Activated naive CD4-positive, alpha-beta T cell (primary cell): ENCODE data around the gene SRBD1.
"Not testable (repeated sequence)": the region's sequence is repeated elsewhere in the genome, so short reads cannot be mapped to it uniquely, and the experiment has no call there.

Experiments used
- DNase-seq, 4 experiments: peaks; one replicate each; lab custom pipeline; 2025; lab: John Stamatoyannopoulos, UW

The SRBD1 gene

DNA sequence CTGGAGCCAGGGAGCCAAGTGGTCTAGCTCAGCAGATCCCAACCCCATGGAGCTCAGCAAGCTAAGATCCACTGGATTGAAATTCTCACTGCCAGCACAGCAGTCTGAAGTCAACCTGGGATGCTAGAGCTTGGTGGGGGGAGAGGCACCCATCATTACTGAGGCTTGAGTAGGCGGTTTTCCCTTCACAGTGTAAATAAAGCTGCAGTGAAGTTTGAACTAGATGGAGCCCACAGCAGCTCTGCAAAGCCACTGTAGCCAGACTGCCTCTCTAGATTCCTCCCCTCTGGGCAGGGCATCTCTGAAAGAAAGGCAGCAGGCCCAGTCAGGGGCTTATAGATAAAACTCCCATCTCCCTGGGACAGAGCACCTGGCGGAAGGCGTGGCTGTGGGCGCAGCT, 185.0 kb downstream of the SRBD1 start:
- DNase-seq = not testable (repeated sequence)

DNA sequence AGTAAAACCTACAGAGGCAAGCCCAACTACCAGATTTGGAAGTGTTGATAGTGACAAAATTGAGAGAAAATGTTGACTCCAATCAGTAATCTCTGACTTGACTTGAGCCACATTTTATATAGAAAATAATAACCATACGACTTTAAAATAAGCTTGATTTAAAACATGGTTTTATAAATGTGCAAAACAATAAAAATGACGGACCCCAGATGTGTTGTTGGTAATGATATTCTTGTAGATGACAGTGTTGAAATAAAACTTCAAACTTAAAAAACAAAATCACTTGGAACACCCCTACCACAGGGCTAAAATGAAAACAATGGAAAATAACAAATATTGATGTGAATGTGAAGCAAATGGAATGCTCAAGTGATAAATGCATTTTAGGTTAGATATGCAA, 188.1 kb downstream of the SRBD1 start:
- DNase-seq = no peak

DNA sequence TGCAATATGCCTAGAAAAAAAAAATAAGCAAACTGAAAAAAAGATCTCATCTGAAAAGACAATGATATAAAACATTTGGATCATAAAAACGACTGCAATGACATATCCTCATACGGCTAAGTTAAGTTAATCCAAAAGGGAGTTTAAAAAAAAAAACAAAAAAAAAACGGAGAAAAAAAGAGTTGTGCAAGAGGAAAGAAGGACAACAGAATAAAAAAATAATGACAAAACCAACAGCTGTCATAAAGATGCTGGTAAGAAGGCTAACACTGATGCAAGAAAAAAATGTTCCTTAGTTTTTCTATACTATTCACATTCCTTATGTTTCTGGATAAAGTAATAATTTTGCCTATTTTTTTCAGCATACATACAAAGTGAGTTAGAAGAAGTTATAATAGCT, 192.5 kb downstream of the SRBD1 start:
- no peak for DNase-seq

DNA sequence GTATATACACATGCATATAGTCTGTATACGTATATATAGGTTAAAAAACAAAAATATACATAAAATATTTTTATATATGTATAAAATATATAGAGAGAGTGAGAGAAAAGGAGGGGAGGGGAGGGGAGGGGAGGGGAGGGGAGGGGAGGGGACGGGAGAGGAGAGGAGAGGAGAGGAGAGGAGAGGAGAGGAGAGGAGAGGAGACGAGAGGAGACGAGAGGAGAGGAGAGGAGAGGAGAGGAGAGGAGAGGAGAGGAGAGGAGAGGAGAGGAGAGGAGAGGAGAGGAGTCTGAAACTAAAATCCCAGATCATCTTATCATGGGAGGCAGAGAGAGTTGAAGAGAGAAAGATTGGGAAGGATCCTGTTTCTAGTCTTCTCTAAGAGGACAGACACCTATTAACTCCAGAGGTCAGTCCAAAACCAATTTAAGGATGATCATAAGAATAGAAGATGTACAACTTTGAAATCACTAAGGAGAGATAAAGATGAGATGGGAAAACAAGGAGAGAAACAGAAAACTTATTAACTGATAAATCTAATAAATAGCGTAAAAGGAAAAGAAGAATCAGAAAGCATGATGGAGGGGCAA, 195.4 kb downstream of the SRBD1 start:
- DNase-seq = no peak

DNA sequence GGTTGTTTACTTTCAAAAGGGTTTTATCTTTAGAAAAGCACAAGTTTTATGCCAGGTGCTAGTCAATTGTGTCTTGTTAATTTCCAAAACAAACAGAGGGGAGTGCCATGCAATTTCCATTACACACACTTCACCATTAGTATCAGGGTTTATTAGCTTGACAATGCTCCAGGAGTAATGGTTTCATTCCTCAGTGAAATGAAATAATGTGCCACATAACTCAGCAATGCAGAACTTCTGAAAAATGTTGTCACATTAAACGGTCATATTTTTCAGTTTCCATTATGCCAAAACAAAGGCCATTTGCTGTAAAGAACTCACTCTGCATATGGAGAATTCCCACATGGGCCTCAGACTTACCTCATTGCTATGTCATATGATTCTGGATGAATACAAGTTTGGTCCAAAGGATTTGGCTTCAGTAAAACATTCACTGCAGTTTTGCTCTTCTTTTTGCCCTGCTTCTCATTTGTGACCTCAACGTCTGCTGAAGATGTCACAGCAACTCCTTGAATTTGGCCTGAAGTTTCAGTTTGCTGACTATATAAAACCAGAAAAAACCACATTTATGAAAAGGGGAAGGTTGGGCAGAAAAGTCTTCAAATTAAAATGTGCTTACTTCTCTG, 198.2 kb downstream of the SRBD1 start:
- no peak for DNase-seq

DNA sequence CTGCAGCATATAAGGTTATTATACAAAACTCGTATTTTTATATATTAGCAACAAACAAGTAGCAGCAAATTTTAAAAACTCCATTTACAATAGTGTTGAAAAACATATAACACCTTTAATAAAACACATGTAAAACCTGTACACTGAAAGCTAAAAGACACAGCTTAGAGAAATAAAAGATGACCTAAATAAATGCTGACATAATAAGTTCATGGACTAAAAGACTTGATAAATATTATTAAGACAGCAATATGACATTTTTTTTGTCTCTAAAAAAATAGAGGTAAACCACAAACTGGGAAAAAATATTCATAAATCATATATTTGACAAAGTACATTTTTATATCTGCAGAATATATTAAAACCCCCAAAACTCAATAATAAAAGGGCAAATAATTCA, 201.4 kb downstream of the SRBD1 start:
- DNase-seq = no peak

DNA sequence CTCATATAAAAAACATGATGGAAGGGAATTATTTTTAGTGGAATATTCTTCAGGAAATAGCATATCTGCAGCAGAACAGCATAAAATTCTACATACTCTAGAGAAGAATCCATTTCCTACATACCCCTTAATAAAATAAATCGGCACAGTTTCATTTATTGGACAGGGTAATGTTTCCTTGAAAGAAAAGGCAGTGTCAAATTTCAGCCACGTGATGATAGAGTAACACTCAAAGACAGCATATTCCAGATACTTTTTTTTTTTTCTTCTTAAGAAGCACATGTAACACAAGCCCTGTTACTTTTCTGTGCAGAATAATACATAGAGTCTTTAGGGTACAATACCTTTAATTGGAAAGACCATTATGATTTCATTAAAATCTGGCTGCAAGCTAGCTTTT, 204.4 kb downstream of the SRBD1 start:
- DNase-seq = no peak

DNA sequence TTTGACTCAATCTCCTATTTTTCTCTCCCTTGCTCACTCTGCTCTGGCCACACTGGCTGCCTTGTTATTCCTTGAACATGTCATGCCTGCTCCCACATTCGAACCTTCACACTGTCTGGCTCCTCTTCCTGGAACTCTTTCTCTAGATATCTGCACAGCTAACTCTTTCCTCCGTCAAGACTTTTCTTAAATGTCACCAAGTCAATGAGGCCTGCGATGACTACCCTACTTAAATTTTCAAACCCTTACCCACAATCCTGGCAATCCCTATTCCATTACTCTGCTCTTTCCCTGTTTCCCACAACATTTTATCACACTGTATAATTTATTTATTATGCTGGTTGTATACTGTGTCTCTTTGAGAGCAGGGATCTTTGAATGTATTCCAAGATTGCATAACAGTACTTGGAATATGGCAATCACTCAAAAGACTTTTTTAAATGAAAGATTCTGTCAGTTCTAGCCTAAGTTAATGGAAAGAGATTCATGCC, 206.2 kb downstream of the SRBD1 start:
- no peak for DNase-seq

DNA sequence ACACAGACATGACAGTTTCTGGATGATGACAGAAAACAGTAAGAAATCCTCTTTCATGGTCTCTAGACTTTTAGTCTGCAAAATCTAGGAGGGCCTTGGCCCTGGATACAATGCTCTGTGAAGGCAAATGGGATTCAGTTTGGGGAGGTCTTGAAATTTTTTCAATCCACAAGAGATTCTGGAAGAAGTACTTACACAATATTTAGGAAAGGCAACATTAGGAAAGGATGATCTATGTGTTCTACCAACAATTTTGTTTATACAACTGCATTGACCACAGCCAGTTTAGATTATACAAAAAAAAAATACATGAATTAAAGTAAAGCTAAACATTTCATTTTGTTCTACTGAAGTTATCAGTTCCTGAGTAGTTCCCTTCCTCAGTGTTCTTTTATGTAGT, 208.0 kb downstream of the SRBD1 start:
- no peak for DNase-seq

DNA sequence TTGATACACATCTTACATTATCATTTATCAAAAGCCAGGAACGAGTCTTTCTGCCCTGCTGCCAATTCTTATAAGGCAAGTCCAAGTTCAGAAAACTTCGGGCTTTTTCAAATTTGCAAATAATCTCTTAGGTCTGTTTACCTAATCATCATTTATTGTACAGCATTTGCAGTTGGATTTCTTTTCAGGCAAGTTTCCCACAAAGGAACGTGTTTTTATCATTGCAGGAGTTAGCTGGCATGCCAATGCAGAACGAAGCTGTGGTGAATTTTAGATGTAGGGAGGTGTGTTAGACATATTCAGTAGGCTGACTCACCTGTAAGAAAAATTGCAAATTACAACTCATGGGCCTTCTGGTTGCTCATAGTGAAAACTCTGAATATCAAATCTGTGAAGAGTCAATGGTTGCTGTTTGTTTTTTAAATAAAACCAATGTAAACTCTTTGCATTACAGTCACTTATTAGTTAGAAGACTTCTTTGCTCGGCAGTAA, 209.6 kb downstream of the SRBD1 start:
- no peak for DNase-seq

DNA sequence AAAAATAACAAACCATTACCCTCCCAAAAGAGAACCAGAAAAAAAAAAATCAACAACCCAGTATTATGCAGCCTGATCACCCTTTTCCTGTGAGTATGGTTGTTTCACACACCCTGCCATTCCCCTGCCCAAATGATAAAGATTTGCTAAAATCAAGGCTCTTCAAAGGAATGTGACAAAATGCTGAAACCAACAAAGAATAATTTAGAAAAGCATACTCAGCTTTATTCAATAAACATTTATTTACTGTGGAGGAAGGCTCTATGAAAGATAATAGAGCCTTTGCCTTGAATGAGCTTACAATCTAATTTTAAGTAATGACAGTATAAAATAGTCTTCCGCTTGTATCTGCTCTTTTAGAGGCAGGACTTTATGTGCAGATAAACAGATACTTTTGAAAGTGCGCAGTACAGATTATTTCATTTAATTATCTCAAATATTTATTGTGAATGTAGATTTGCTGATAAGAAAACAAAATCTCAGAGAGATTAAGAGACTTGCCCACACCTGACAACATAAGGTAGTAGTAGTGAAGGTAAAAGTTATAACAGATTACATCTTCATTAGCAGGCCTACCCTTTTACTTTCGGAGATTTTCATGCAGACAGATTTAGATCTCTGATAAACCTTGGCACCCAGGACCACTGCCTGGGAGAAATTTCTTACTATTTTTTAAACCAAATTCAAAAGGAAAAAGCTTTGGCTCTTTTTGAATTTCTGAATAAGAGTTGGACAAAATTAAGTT, 211.9 kb downstream of the SRBD1 start:
- DNase-seq = no peak

DNA sequence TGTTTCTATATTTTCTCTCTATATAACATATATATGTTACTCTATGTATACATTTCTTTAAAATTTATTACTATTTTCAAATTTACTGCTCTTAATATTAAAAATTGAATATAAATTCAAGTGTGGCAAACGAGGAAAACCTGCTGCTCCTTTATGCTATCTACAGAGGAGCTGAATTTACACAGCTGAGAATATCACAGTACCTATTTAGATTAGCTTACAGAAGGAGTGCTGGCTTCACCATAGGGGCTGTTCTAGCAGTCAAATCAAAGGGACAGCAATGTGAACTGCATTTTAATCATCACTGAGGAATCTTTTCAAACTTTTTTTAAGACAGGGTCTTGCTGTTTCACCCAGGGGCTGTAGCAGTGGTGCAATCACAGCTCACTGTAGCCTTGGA, 213.8 kb downstream of the SRBD1 start:
- DNase-seq = no peak

DNA sequence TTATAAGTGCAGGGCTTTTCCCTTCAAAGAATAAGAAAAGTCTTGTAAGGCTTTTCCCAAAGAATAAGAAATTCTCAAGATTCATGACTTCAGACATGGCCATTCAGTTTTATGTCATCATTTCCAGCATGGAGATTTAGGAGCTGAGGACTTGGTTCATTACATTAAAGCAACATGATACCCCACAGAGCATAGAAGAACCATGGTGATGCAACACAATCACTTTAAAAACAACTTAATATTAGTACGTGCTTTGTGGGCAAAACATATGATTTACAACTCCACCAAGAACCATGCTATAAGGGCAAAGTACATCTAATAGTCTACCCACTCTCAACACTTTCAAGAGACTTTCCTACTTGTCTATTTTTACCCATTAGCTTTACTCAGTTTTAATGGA, 214.4 kb downstream of the SRBD1 start:
- no peak for DNase-seq

DNA sequence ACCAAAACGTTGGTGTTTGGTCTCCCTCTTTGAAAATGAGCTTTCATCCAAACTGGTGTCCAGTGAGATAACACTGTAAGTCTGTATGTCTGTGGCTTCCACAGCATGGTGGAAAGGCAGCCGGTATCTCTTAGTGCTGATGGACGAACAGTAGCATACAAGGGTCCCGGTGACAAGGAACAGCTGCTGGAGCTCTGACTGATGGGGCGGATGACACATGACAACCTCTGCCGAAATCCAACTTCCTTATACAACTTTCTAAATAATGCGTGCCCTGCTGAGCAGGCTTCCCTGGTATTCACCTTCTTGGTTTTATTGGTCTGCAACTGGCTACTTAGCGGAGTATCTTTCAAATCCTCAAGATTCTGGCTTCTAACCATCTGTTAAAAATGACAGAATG, 216.2 kb downstream of the SRBD1 start:
- no peak for DNase-seq

DNA sequence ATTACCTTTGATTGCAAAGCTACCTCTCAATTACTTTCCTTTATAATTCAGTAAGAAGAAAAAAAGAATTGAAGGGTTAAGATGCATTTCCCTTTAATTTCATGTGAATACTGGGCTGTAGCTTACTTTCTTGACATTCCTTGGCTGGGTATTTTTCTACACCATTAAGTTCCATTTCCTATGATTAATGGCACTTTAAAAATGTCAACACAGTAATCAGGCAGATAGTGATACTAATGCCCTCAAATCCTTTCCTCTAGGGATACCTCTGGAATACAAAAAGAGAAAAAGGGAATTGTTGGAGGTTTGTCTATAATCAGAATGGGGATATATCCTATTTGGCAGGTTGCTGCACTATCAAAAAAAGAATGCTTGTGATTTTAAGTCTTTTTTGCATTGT, 216.9 kb downstream of the SRBD1 start:
- no peak for DNase-seq

DNA sequence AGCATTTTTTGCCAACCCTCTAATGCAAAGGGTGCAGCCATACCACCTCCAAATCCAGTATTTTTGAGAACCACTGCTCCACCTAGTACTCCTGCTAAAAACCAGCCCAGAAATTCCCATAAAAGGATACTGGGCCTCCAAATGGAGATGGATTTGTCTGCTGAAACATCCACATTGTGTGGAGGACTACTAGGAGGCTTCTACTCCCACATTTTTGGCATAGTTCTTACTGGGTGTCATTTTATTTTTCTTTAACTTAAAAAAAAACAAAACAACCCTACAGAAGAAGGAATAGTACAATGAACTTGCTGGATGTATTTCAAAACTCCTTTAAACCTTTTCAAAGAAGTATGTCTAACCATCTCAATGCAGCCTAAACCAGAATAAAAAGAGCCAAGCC, 219.2 kb downstream of the SRBD1 start:
- no peak for DNase-seq

DNA sequence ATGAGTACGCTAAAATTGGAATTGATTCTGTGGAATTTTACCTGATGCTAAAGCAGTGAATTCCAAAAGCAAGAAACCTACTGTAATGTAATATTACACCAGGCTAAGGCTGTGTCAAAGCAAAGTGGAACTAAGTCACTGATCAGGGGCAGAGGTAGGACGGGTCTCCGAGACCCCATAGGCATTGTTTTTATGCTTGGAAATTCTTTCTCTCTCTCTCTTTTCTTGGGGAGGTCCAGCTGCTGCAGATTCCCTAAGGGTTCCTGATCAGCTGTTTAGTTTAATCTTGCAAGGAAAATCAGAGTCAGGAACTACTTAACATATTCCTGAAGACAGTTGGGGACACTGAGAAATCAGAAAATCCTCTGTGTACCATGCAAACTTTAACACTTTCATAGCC, 220.2 kb downstream of the SRBD1 start:
- DNase-seq = no peak

DNA sequence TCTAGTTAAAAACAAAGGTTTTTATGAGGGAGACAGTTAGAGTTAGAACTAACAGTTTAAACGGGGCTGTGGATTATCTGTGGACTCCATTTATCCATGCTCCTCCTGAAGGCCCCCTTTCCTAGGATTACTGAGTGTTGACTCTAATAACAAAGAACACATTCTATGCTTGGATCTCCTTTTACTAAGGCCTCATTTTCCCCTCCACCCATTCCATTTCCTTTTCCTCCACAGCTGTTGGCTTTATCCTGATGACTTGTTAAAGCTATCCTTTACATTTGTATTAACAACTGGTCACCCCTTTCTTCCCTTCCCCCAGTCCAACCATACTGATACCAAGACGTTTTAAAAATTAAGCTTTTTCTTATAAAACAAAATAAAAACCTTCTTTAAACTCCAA, 220.6 kb downstream of the SRBD1 start:
- DNase-seq = no peak

DNA sequence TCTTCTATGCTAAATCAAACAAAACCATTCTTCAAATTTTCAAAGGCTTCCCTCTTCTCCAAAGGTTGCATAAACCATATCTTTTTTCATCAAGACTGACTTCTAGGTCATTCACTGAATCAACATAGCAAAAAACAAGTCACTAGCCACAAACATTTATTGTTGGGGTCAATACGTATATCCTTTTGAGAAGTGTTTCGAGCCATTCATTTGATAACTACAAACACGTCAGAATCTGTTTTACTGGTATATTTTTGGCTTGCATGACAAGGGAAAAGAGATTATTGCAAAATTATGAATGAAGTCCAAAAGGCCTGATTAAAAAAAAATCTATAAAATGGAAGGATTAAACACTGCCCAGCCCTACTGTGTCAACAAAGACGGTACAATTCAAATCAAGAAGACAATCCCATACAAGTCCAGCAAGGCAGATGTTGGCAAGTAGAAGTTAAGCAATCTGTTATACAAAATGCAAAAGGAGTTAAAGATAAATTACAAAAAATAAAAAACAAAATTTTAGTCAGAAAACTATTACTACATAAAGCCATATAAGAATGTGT, 222.4 kb downstream of the SRBD1 start:
- DNase-seq = no peak

DNA sequence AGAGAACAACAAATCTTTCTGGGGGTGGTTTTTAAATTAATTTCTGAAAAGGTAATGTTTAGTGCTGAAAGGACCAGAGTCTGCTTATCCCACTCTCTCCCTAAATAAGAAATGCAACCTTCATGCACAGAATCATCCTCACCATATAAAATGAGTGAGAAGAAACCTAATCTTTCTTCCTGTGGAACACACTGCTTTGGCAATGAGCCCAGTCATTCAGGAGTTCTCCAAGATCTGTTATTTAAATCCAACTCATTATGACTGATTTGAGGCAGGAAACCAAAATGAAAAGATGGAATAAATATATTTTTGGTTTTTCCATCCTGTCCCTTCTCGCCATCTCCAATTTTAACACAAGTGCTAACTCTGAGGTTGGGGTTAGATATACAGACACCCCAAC, 228.3 kb downstream of the SRBD1 start:
- DNase-seq = no peak

DNA sequence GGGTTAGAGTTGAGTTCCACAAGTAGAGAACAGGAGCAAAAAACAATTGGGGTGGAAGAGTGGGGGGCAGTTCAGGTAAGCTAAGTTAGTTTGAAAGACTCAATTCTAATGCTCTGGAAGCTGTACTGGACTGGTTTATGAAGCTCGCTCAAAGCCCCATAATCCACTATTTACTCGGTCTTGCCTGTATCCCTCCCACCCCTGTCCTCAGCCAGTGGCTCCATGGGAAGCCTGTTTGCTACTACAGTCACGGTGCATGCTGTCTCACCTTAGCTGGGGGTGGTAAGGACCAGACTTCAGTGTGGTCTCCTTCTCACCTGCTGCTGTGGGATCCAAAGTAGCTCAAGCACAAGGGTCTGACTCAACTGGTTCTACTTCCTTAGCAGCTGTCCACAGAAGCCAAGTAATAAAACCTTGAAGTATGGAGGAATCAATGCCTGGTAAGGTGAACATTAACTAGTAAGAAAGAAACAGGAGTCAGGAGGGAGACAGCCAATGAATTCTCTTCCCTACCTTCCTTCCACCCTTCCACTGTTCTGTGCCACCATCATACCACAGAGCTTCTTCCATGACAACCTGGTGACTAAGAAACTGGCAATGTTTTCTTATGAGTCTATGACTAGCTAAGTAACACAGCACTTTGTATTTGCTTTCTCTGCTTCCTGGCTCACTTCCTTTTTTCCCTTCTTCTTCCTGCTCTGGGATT, 230.8 kb downstream of the SRBD1 start:
- no peak for DNase-seq

DNA sequence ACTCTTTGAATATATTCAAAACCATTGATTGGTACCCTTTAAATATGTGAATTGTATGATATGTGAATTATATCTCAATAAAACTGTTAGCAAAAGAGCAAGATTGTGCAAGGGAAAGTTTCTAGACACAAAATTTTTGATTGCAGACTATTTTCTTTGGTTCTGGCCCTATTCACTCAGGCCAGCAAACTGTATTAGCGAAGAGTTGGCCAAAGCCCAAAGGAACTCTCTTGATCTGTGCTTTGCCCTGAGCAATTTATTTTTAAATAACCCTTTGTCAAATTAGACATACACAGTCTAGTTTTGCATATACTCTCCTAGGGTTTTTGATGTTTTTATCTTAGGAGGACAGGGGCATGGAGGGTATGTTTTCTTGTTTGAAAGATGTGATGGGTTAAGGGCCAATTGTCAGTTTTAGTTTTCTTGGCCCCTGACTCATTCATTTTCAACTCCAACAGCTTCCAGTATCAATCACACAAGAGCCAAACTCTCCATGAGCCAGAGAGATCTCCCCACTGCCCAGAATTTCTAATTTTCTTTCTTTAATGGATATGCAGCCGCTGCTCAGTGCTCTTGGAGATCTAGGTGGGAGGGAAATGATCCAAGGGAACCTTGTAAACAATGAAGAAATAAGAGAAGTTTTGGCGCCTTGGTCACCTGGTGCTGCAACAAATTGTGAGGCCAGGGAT, 231.5 kb downstream of the SRBD1 start:
- no peak for DNase-seq
